Panc1 (cell line): ENCODE measurements around the gene ADORA1. TPM values are rescaled to one million over a fixed set of nuclear protein-coding genes. Genes with fewer than 3 reads are reported as not detected.

Experiments used
- ATAC-seq: fragments of 200-7000 bp; cut with Tn5 transposase; 2 replicates; pipeline ENCODE4 v1.9.1; 2020; ENCODE audit warnings: mild to moderate bottlenecking, moderate library complexity
- BruUV-seq: library from RNA; stranded (reverse); fragments of 400-500 nt; replicated peaks from 2 replicates; lab custom pipeline; 2021; lab: Mats Ljungman, UMichigan
- CTCF ChIA-PET: fragments of 300-600 bp; sonication (Branson Sonifier 250); formaldehyde crosslinking; loops from one replicate; lab custom pipeline; 2022; ENCODE audit warnings: antibody characterized with exemption; lab: Charles Lee
- POLR2A ChIA-PET: fragments of 300-600 bp; sonication (Branson Sonifier 250); formaldehyde crosslinking; loops from one replicate; lab custom pipeline; 2022; ENCODE audit warnings: antibody characterized with exemption; lab: Charles Lee
- DNase-seq: peaks from one replicate; pipeline ENCODE4 v3.0.0-alpha.2; 2010; ENCODE audit warnings: low read depth, low spot score
- H3K27ac ChIP-seq: 2 replicates; pipeline ENCODE4 v1.5.1; 2011; ENCODE audit warnings: mild to moderate bottlenecking, low read length, inconsistent platforms
- H3K27me3 ChIP-seq: fragments of 200-500 bp; sonication (Bioruptor generic); 2 replicates; pipeline ENCODE4 v1.6.0; 2014; ENCODE audit warnings: low read length, inconsistent platforms; ENCODE audit not compliant: control insufficient read depth, insufficient read depth
- H3K36me3 ChIP-seq: fragments of 200-500 bp; sonication (Bioruptor generic); 2 replicates; pipeline ENCODE4 v1.5.1; 2014; ENCODE audit warnings: inconsistent platforms, mild to moderate bottlenecking, low read length, moderate library complexity; ENCODE audit not compliant: control insufficient read depth, insufficient read depth
- H3K4me1 ChIP-seq: 2 replicates; pipeline ENCODE4 v1.5.1; 2011; ENCODE audit warnings: inconsistent platforms, mild to moderate bottlenecking, low read length, moderate library complexity; ENCODE audit not compliant: control insufficient read depth, insufficient read depth
- H3K4me3 ChIP-seq, 2 experiments: 2 replicates each; pipeline ENCODE4 v1.5.1; 2011 to 2012; ENCODE audit warnings: low read depth in 2 of 2, low read length in 2 of 2, mild to moderate bottlenecking in 2 of 2, inconsistent platforms in 1 of 2, moderate library complexity in 1 of 2
- H3K9me3 ChIP-seq: fragments of 200-500 bp; sonication (Bioruptor generic); 2 replicates; pipeline ENCODE4 v1.5.1; 2014; ENCODE audit warnings: low read depth, mild to moderate bottlenecking, inconsistent platforms, low read length, moderate library complexity; ENCODE audit not compliant: control insufficient read depth, insufficient read depth
- POLR2AphosphoS5 ChIP-seq: IDR thresholded peaks from 2 replicates; pipeline ENCODE4 v1.6.1; 2012; ENCODE audit warnings: mild to moderate bottlenecking, low read depth, low read length, moderate library complexity
- REST ChIP-seq, 2 experiments: IDR thresholded peaks; 2 replicates each; pipeline ENCODE4 v1.6.1; 2011 to 2012; ENCODE audit warnings: low read depth in 2 of 2, control low read depth in 1 of 2, low read length in 1 of 2, mild to moderate bottlenecking in 1 of 2, moderate library complexity in 1 of 2; ENCODE audit not compliant: insufficient read depth in 1 of 2
- SIN3A ChIP-seq: IDR thresholded peaks from 2 replicates; pipeline ENCODE4 v1.6.1; 2012; ENCODE audit warnings: low read depth, mild to moderate bottlenecking, low read length, moderate library complexity, borderline replicate concordance; ENCODE audit not compliant: insufficient read depth
- TCF7L2 ChIP-seq: IDR thresholded peaks from 2 replicates; pipeline ENCODE4 v1.6.1; 2011; ENCODE audit warnings: mild to moderate bottlenecking, low read depth, low read length, inconsistent platforms
- in situ Hi-C: cut with HindIII; loops from 2 replicates; pipeline ENCODE4 v1.10.0; 2016; ENCODE audit warnings: low sequenced_read_pairs, low pct_unique_long_range_greater_than_20kb
- intact Hi-C: fragments of 100-400 bp; cut with micrococcal nuclease; formaldehyde crosslinking; loops from one replicate; pipeline ENCODE4 v1.10.0; 2022; ENCODE audit not compliant: unreplicated experiment
- total RNA-seq: library from RNA; stranded (reverse); gene quantifications from one replicate; pipeline ENCODE4 v1.2.1, GENCODE V29; 2021; ENCODE audit not compliant: unreplicated experiment
- TF ChIP-seq, protein P1 (sequence below): fragments of 450-650 bp; IDR thresholded peaks from 2 replicates; pipeline ENCODE4 v1.5.1; 2017; ENCODE audit warnings: mild to moderate bottlenecking

ADORA1 gene
- total RNA-seq, 1 experiment from 2014 or later, result 8.5 TPM

DNA sequence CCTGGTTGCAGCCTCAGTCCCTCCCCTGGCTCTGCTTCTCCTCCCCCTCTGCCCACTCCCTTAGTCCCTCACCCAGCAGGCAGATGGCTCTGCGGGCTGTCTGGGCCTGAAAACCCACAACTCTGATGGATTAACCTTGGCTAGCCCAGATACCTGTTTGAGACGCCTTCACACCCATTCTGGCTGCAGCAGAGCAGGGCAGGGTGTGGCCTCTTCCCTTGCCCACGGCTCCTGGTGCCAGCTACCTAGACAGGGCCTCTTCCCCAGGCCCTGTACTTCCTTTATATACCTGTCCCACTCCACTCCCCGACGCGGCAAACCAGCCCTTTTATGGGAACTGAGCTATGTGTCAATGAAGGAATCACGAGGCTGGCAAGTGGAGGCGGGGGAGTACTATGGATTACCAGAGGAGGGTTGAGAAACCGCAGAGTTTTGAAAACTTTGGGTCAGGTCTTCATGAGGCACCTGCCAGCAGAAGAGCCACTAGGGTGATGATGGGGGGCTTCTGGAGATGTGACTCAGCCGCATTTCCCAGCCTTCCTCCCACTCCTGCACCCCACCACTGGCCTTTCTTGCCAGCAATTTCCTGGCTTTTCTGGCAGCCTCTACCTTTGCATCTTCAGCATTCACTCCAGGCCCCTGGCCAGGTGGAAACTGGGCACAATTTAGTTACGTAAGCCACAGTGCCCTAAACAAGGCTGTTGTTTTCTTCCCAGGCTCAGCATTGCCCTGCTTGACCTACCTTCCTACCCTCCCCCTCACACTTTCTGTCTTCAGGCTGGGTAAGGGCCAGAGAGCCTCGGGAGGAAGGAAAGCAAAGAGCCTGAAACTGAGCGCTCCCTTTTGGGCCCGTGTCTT lies 59.1 kb downstream of the ADORA1 start, which contains the start of gene CHI3L1:
Gene CHI3L1 (minus strand): TSS at position 259 of the 858 bp plus-strand sequence. CDS start 81 bp downstream, at position 178.
- Histone ChIP-seq H3K9me3 (no peaks in the 10 kb centered on the region), H3K4me1 (no peaks in the 10 kb centered on the region), H3K4me3 (no peak within 1 kb of the TSS), H3K36me3 (no peaks in the 10 kb centered on the region), H3K27me3 (peaks cover 2% of the 10 kb centered on the region; the same call in 1 of the 2 replicates), H3K27ac (no peak within 1 kb of the TSS)
- POLR2A ChIA-PET, result no interaction called here
- no TSS peak for BruUV-seq
- in situ Hi-C loops, result no loop called here
- CTCF ChIA-PET, result no interaction called here
- TF ChIP-seq SIN3A, result no peak
- TF ChIP-seq, protein P1, sequence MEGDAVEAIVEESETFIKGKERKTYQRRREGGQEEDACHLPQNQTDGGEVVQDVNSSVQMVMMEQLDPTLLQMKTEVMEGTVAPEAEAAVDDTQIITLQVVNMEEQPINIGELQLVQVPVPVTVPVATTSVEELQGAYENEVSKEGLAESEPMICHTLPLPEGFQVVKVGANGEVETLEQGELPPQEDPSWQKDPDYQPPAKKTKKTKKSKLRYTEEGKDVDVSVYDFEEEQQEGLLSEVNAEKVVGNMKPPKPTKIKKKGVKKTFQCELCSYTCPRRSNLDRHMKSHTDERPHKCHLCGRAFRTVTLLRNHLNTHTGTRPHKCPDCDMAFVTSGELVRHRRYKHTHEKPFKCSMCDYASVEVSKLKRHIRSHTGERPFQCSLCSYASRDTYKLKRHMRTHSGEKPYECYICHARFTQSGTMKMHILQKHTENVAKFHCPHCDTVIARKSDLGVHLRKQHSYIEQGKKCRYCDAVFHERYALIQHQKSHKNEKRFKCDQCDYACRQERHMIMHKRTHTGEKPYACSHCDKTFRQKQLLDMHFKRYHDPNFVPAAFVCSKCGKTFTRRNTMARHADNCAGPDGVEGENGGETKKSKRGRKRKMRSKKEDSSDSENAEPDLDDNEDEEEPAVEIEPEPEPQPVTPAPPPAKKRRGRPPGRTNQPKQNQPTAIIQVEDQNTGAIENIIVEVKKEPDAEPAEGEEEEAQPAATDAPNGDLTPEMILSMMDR, result no peak
- no peak for TF ChIP-seq POLR2AphosphoS5
- TF ChIP-seq TCF7L2, result no peak
- TF ChIP-seq REST (IDR thresholded peaks at IDR 0.05; ENCODE audit: insufficient read depth in 1 of 2, low read depth in 2 of 2, low read length in 1 of 2), result no peak
- ATAC-seq, result no peak
- no peak for DNase-seq
- intact Hi-C loops, result no loop called here

- no peak overlapping the region for H3K27ac ChIP-seq
- H3K4me3 ChIP-seq, result no peak overlapping the region
- DNase-seq (no peak), ATAC-seq (no peak)
- intact Hi-C loops (no loop called here), in situ Hi-C loops (no loop called here)
- CTCF ChIA-PET, result no interaction called here
- H3K9me3 ChIP-seq, result no peaks in the 10 kb centered on the region
- H3K4me1 ChIP-seq, result no peaks in the 10 kb centered on the region
- H3K36me3 ChIP-seq, result no peaks in the 10 kb centered on the region
- POLR2A ChIA-PET, result no interaction called here
- BruUV-seq, result no TSS peak
- no peak for TF ChIP-seq REST (IDR thresholded peaks at IDR 0.05; ENCODE audit: insufficient read depth in 1 of 2, low read depth in 2 of 2, low read length in 1 of 2)
- no peak for TF ChIP-seq SIN3A
- TF ChIP-seq, protein P1, result no peak
- no peak for TF ChIP-seq TCF7L2
- no peak for TF ChIP-seq POLR2AphosphoS5
- H3K27me3 ChIP-seq, result peaks cover 2% of the 10 kb centered on the region; the same call in 1 of the 2 replicates
Observed at GRCh38 chr1:203187304-203187685, 59.8 kb downstream of the ADORA1 start.
